Stomach (tissue), 4 donors: Measurements from ENCODE around the gene CHAF1A.

ENCODE experiments used
- EP300 ChIP-seq: sonication (generic); formaldehyde crosslinking; IDR thresholded peaks from one replicate; pipeline ENCODE4 v1.6.1; 2017; ENCODE audit warnings: antibody characterized with exemption
- POLR2A ChIP-seq, 4 donors: fragments of 450-650 bp; IDR thresholded peaks; one replicate each; pipeline ENCODE4 v1.6.1; 2016; ENCODE audit warnings: antibody characterized with exemption in 4 of 4, control low read depth in 2 of 4, mild to moderate bottlenecking in 1 of 4, moderate library complexity in 1 of 4
- POLR2AphosphoS5 ChIP-seq, 3 donors: sonication (generic); formaldehyde crosslinking; IDR thresholded peaks; one replicate each; pipeline ENCODE4 v1.6.1; 2016; ENCODE audit warnings: antibody characterized with exemption in 3 of 3
- TF ChIP-seq, protein P1 (sequence below), 7 experiments: fragments of 450-650 bp in 4 of 7; fragments of 200-600 bp in 3 of 7; sonication (generic) in 3 of 7; IDR thresholded peaks; one replicate each; pipeline ENCODE4 v1.5.1; 2016 to 2019; ENCODE audit warnings: antibody characterized with exemption in 7 of 7, control low read depth in 2 of 7, mild to moderate bottlenecking in 1 of 7

GRCh38 chr19:4423416-4424126 lies 21.1 kb downstream of the CHAF1A start:
- TF ChIP-seq, protein P1, sequence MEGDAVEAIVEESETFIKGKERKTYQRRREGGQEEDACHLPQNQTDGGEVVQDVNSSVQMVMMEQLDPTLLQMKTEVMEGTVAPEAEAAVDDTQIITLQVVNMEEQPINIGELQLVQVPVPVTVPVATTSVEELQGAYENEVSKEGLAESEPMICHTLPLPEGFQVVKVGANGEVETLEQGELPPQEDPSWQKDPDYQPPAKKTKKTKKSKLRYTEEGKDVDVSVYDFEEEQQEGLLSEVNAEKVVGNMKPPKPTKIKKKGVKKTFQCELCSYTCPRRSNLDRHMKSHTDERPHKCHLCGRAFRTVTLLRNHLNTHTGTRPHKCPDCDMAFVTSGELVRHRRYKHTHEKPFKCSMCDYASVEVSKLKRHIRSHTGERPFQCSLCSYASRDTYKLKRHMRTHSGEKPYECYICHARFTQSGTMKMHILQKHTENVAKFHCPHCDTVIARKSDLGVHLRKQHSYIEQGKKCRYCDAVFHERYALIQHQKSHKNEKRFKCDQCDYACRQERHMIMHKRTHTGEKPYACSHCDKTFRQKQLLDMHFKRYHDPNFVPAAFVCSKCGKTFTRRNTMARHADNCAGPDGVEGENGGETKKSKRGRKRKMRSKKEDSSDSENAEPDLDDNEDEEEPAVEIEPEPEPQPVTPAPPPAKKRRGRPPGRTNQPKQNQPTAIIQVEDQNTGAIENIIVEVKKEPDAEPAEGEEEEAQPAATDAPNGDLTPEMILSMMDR (IDR thresholded peaks at IDR 0.05) = no peak
- TF ChIP-seq POLR2AphosphoS5 (IDR thresholded peaks at IDR 0.05) (no peak), POLR2A (IDR thresholded peaks at IDR 0.05) (no peak), EP300 (no peak)
